Stimulated activated CD8-positive, alpha-beta memory T cell treated with anti-CD3 and anti-CD28 coated beads, Interleukin-4, amount 100 ng/mL, for 1 hour (primary cell): ENCODE results near the gene FRRS1.

Experiments
- DNase-seq, 2 donors: peaks; one replicate each; pipeline ENCODE4 v3.0.0-alpha.2; 2020; ENCODE audit warnings: low read depth in 2 of 2, low spot score in 1 of 2

Gene FRRS1

GRCh38 chr1:99737016-99737415 is 29.4 kb downstream of the FRRS1 start:
- DNase-seq, result no peak

GRCh38 chr1:99735852-99736251 is 30.6 kb downstream of the FRRS1 start:
- no peak for DNase-seq

GRCh38 chr1:99731384-99731783 is 35.1 kb downstream of the FRRS1 start:
- no peak for DNase-seq

GRCh38 chr1:99728494-99729235 is 37.8 kb downstream of the FRRS1 start:
- DNase-seq, result no peak

- no peak for DNase-seq
Measured at GRCh38 chr1:99727575-99728185, 38.8 kb downstream of the FRRS1 start.

- DNase-seq, result no peak
Measured at GRCh38 chr1:99726818-99727217, 39.6 kb downstream of the FRRS1 start.

- DNase-seq, result no peak
Measured at GRCh38 chr1:99726407-99726806, 40.0 kb downstream of the FRRS1 start.

GRCh38 chr1:99725996-99726395 is 40.4 kb downstream of the FRRS1 start:
- DNase-seq, result no peak

- no peak for DNase-seq
Measured at GRCh38 chr1:99723251-99723650, 43.2 kb downstream of the FRRS1 start.

GRCh38 chr1:99717005-99717404 is 49.4 kb downstream of the FRRS1 start:
- no peak for DNase-seq

GRCh38 chr1:99713006-99713405 is 53.4 kb downstream of the FRRS1 start:
- no peak for DNase-seq

- DNase-seq, result no peak
Measured at GRCh38 chr1:99710994-99711393, 55.4 kb downstream of the FRRS1 start.

GRCh38 chr1:99707535-99708142 is 58.8 kb downstream of the FRRS1 start:
- DNase-seq, result peak in 1 of 2 donors; percentile 19

- no peak for DNase-seq
Measured at GRCh38 chr1:99705385-99705784, 61.0 kb downstream of the FRRS1 start.

GRCh38 chr1:99704356-99704816 is 62.0 kb downstream of the FRRS1 start:
- DNase-seq, result no peak

GRCh38 chr1:99702221-99702620 is 64.2 kb downstream of the FRRS1 start:
- DNase-seq, result no peak

GRCh38 chr1:99700020-99700419 is 66.4 kb downstream of the FRRS1 start:
- DNase-seq, result no peak

GRCh38 chr1:99697580-99697979 is 68.9 kb downstream of the FRRS1 start:
- DNase-seq, result no peak

GRCh38 chr1:99696616-99697015 is 69.8 kb downstream of the FRRS1 start:
- DNase-seq, result no peak

- DNase-seq, result no peak
Measured at GRCh38 chr1:99691175-99691574, 75.3 kb downstream of the FRRS1 start.

- DNase-seq, result no peak
Measured at GRCh38 chr1:99685516-99686180, 80.8 kb downstream of the FRRS1 start.

GRCh38 chr1:99682291-99682751 is 84.1 kb downstream of the FRRS1 start:
- no peak for DNase-seq
